HCT116 (cell line): Measurements from ENCODE around the gene IGFL3. TPM values are rescaled to one million over a fixed set of nuclear protein-coding genes. Genes with fewer than 3 reads are reported as not detected.

Source experiments
- ATAC-seq: fragments of 200-7000 bp; cut with Tn5 transposase; 2 replicates; pipeline ENCODE4 v1.9.1; 2020; ENCODE audit warnings: mild to moderate bottlenecking, moderate library complexity
- BruUV-seq: library from RNA; stranded (reverse); fragments of 400-500 nt; replicated peaks from 2 replicates; lab custom pipeline; 2021; lab: Mats Ljungman, UMichigan
- CTCF ChIA-PET: fragments of 300-600 bp; sonication (Branson Sonifier 250); formaldehyde crosslinking; loops from one replicate; lab custom pipeline; 2021; ENCODE audit warnings: antibody characterized with exemption; lab: Charles Lee
- POLR2A ChIA-PET: fragments of 300-600, 350-600 bp; sonication (Branson Sonifier 250); formaldehyde crosslinking; loops from one replicate; lab custom pipeline; 2021; ENCODE audit warnings: antibody characterized with exemption; lab: Charles Lee
- RAD21 ChIA-PET, 2 experiments: fragments of 300-600 bp; sonication (Branson Sonifier 250); formaldehyde crosslinking; loops; one replicate each; lab custom pipeline; 2023; ENCODE audit warnings: low total read pairs in 2 of 2; ENCODE audit not compliant: uncharacterized antibody in 2 of 2, unreplicated experiment in 2 of 2, low non-redundant PET in 1 of 2; lab: Charles Lee
- DNase-seq: peaks from one replicate; pipeline ENCODE4 v3.0.0-alpha.2; 2010; ENCODE audit warnings: low read depth, low spot score
- H2AFZ ChIP-seq: fragments of 200-600 bp; shearing (Covaris generic), sonication (generic); 2 replicates; pipeline ENCODE4 v1.6.1; 2017; ENCODE audit warnings: low read depth, mixed run types, mixed read lengths, antibody characterized with exemption, low read length; ENCODE audit not compliant: poor library complexity, severe bottlenecking
- H3K27ac ChIP-seq: 2 replicates; pipeline ENCODE4 v1.5.1; 2012; ENCODE audit warnings: low read depth, low read length
- H3K27me3 ChIP-seq: fragments of 200-600 bp; sonication (generic); 2 replicates; pipeline ENCODE4 v1.6.1; 2016; ENCODE audit warnings: mixed run types, low read length, mixed read lengths; ENCODE audit not compliant: insufficient read depth
- H3K36me3 ChIP-seq, 2 experiments: fragments of 200-500 bp in 1 of 2; fragments of 200-600 bp in 1 of 2; sonication (Bioruptor generic) in 1 of 2; sonication (generic) in 1 of 2; 2 replicates each; pipeline versions ENCODE4 v1.5.1 to v1.6.1; 2014 to 2016; ENCODE audit warnings: low read length in 2 of 2, inconsistent platforms in 1 of 2, mixed read lengths in 1 of 2, mixed run types in 1 of 2; ENCODE audit not compliant: insufficient read depth in 2 of 2, control insufficient read depth in 1 of 2
- H3K4me1 ChIP-seq, 2 experiments: fragments of 200-600 bp in 1 of 2; sonication (generic) in 1 of 2; 2 replicates each; pipeline versions ENCODE4 v1.5.1 to v1.6.1; 2012 to 2017; ENCODE audit warnings: low read length in 2 of 2, inconsistent platforms in 1 of 2, mild to moderate bottlenecking in 1 of 2, mixed read lengths in 1 of 2, mixed run types in 1 of 2, moderate library complexity in 1 of 2; ENCODE audit not compliant: insufficient read depth in 2 of 2, control insufficient read depth in 1 of 2
- H3K4me2 ChIP-seq: fragments of 200-600 bp; sonication (generic); 2 replicates; pipeline ENCODE4 v1.6.1; 2017; ENCODE audit warnings: mixed run types, low read length, mixed read lengths
- H3K4me3 ChIP-seq, 2 experiments: fragments of 200-600 bp in 1 of 2; sonication (generic) in 1 of 2; replicated peaks in 1 of 2; 2 replicates each; pipeline ENCODE4 v1.5.1; 2011 to 2016; ENCODE audit warnings: low read length in 2 of 2, control low read depth in 1 of 2, low read depth in 1 of 2, mild to moderate bottlenecking in 1 of 2, mixed read lengths in 1 of 2, mixed run types in 1 of 2
- H3K79me2 ChIP-seq: fragments of 200-600 bp; sonication (generic); 2 replicates; pipeline ENCODE4 v1.6.1; 2017; ENCODE audit warnings: mild to moderate bottlenecking, mixed run types, low read length, moderate library complexity, mixed read lengths; ENCODE audit not compliant: insufficient read depth
- H3K9ac ChIP-seq: fragments of 200-600 bp; sonication (generic); 2 replicates; pipeline ENCODE4 v1.6.1; 2016; ENCODE audit warnings: low read length, mixed read lengths
- H3K9me2 ChIP-seq: fragments of 200-600 bp; sonication (generic), shearing (Covaris generic); 2 replicates; pipeline ENCODE4 v1.6.1; 2017; ENCODE audit warnings: mixed run types, mild to moderate bottlenecking, moderate library complexity; ENCODE audit not compliant: insufficient read depth
- H3K9me3 ChIP-seq, 2 experiments: fragments of 200-500 bp in 1 of 2; fragments of 200-600 bp in 1 of 2; sonication (Bioruptor generic) in 1 of 2; sonication (generic) in 1 of 2; 2 replicates each; pipeline ENCODE4 v1.6.1; 2014 to 2017; ENCODE audit warnings: low read length in 2 of 2, mixed read lengths in 2 of 2, inconsistent platforms in 1 of 2, low read depth in 1 of 2, mild to moderate bottlenecking in 1 of 2, mixed run types in 1 of 2, moderate library complexity in 1 of 2; ENCODE audit not compliant: control insufficient read depth in 1 of 2, insufficient read depth in 1 of 2
- H4K20me1 ChIP-seq: fragments of 200-600 bp; sonication (generic), shearing (Covaris generic); 2 replicates; pipeline ENCODE4 v1.6.1; 2017; ENCODE audit warnings: mixed run types, mild to moderate bottlenecking, moderate library complexity; ENCODE audit not compliant: insufficient read depth
- CBX3 ChIP-seq: IDR thresholded peaks from 2 replicates; pipeline ENCODE4 v1.6.1; 2012; ENCODE audit warnings: low read depth
- EZH2phosphoT487 ChIP-seq: fragments of 200-600 bp; IDR thresholded peaks from 2 replicates; pipeline ENCODE4 v1.6.1; 2018; ENCODE audit warnings: antibody characterized with exemption, borderline replicate concordance
- JUND ChIP-seq: IDR thresholded peaks from 2 replicates; pipeline ENCODE4 v1.6.1; 2012
- POLR2AphosphoS5 ChIP-seq: IDR thresholded peaks from 2 replicates; pipeline ENCODE4 v1.6.1; 2011; ENCODE audit warnings: mild to moderate bottlenecking, low read depth, low read length, moderate library complexity
- SIN3A ChIP-seq: IDR thresholded peaks from 2 replicates; pipeline ENCODE4 v1.6.1; 2012; ENCODE audit warnings: low read depth
- SRF ChIP-seq: IDR thresholded peaks from 2 replicates; pipeline ENCODE4 v1.6.1; 2012; ENCODE audit warnings: low read depth
- ZFX ChIP-seq: fragments of 450-650 bp; IDR thresholded peaks from 2 replicates; pipeline ENCODE4 v1.6.1; 2017
- ZNF274 ChIP-seq: fragments of 200-500 bp; sonication (Bioruptor generic); IDR thresholded peaks from 2 replicates; pipeline ENCODE4 v1.6.1; 2014; ENCODE audit warnings: mild to moderate bottlenecking, low read depth, low read length, inconsistent platforms
- intact Hi-C: fragments of 100-400 bp; cut with micrococcal nuclease; formaldehyde crosslinking; loops from 2 replicates; pipeline ENCODE4 v1.10.0; 2022
- total RNA-seq: library from RNA; stranded (reverse); gene quantifications from one replicate; pipeline ENCODE4 v1.2.1, GENCODE V29; 2021; ENCODE audit not compliant: unreplicated experiment
- TF ChIP-seq, protein P1 (sequence below), 3 experiments: fragments of 200-600 bp in 1 of 3; sonication (generic) in 1 of 3; IDR thresholded peaks in 2 of 3; conservative IDR thresholded peaks in 1 of 3; 2 replicates each; pipeline ENCODE4 v1.5.1; 2012 to 2017; ENCODE audit warnings: low read depth in 2 of 3, low read length in 2 of 3, antibody characterized with exemption in 1 of 3, borderline replicate concordance in 1 of 3, control low read depth in 1 of 3, mild to moderate bottlenecking in 1 of 3, mixed read lengths in 1 of 3, mixed run types in 1 of 3, moderate library complexity in 1 of 3; ENCODE audit not compliant: insufficient read depth in 1 of 3

Gene IGFL3
- total RNA-seq, 1 experiment from 2014 or later, result not detected

DNA sequence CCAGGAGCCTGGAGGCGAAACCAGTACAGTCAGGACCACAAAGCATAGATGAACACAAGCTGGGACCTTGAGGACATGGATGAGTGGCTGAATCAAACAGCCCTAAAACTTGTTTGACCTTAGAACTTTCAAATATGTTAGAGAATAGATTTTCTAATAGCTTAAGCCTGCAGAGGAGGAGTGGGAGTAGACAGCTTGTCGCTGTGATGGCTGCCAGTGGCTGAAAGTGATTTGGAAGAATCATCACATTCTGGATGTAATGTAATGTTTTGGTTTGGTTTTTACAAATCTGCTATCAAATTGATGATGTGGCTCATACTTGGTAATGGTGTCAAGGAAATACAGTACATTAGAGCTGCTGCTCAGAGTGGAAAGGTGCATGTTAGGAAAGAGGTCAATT lies 12.0 kb downstream of the IGFL3 start:
- ChIA-PET POLR2A (no interaction called here), CTCF (no interaction called here), RAD21 (no interaction called here)
- H3K4me2 ChIP-seq, result no peak overlapping the region
- no peaks in the 10 kb centered on the region for H3K79me2 ChIP-seq
- H3K4me1 ChIP-seq, result peaks cover 14 to 22% of the 10 kb centered on the region in 2 experiments
- no peaks in the 10 kb centered on the region for H3K9me2 ChIP-seq
- ATAC-seq (no peak), DNase-seq (no peak)
- no peak overlapping the region for H3K4me3 ChIP-seq
- no peak overlapping the region for H2AFZ ChIP-seq
- H3K36me3 ChIP-seq, result no peaks in the 10 kb centered on the region
- peaks cover 0 to 5% of the 10 kb centered on the region in 2 experiments; a peak in 1 of 4 replicates for H3K9me3 ChIP-seq
- no peak overlapping the region for H3K9ac ChIP-seq
- BruUV-seq, result no TSS peak
- no peak overlapping the region for H3K27ac ChIP-seq
- no peaks in the 10 kb centered on the region for H4K20me1 ChIP-seq
- H3K27me3 ChIP-seq, result no peaks in the 10 kb centered on the region
- intact Hi-C loops, result no loop called here
- TF ChIP-seq, protein P1, sequence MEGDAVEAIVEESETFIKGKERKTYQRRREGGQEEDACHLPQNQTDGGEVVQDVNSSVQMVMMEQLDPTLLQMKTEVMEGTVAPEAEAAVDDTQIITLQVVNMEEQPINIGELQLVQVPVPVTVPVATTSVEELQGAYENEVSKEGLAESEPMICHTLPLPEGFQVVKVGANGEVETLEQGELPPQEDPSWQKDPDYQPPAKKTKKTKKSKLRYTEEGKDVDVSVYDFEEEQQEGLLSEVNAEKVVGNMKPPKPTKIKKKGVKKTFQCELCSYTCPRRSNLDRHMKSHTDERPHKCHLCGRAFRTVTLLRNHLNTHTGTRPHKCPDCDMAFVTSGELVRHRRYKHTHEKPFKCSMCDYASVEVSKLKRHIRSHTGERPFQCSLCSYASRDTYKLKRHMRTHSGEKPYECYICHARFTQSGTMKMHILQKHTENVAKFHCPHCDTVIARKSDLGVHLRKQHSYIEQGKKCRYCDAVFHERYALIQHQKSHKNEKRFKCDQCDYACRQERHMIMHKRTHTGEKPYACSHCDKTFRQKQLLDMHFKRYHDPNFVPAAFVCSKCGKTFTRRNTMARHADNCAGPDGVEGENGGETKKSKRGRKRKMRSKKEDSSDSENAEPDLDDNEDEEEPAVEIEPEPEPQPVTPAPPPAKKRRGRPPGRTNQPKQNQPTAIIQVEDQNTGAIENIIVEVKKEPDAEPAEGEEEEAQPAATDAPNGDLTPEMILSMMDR (IDR thresholded peaks at IDR 0.05 in 2 of 3, conservative IDR thresholded peaks at IDR 0.05 in 1 of 3; ENCODE audit: borderline replicate concordance in 1 of 3, insufficient read depth in 1 of 3, low read depth in 2 of 3, low read length in 2 of 3), result no peak
- TF ChIP-seq EZH2phosphoT487, result no peak
- no peak for TF ChIP-seq CBX3
- TF ChIP-seq ZNF274, result no peak
- TF ChIP-seq JUND, result no peak

DNA sequence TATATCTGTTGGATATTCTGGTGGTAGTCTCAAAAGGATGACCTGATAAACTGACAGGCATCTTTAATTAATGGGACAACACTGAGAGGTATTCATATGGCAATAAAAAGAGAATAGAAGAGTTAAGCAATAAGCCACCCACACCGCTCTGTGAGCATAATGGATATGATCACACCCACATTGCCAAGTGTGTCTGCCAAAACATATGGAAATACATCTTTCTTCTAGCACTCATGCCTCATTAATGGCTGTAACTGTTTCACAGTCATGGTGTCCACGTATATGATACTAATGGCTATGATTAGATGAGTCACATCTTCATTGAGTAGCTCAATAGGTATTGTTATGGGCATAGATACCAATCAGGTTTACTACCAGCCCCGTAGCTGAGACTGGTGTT lies 13.1 kb downstream of the IGFL3 start:
- DNase-seq (no peak), ATAC-seq (no peak)
- no peaks in the 10 kb centered on the region for H3K9me2 ChIP-seq
- no peak overlapping the region for H3K4me2 ChIP-seq
- no peaks in the 10 kb centered on the region for H3K36me3 ChIP-seq
- ChIA-PET CTCF (no interaction called here), POLR2A (no interaction called here)
- no peaks in the 10 kb centered on the region for H3K79me2 ChIP-seq
- TF ChIP-seq SIN3A (no peak), ZFX (no peak), POLR2AphosphoS5 (no peak), SRF (no peak)
- TF ChIP-seq, protein P1 (IDR thresholded peaks at IDR 0.05 in 2 of 3, conservative IDR thresholded peaks at IDR 0.05 in 1 of 3; ENCODE audit: borderline replicate concordance in 1 of 3, insufficient read depth in 1 of 3, low read depth in 2 of 3, low read length in 2 of 3), result no peak
- TF ChIP-seq, all 23 proteins: peak for 0
- H3K27me3 ChIP-seq, result no peaks in the 10 kb centered on the region
- intact Hi-C loops, result no loop called here
- peaks cover 0 to 5% of the 10 kb centered on the region in 2 experiments; a peak in 1 of 4 replicates for H3K9me3 ChIP-seq
- no peak overlapping the region for H2AFZ ChIP-seq
- H4K20me1 ChIP-seq, result no peaks in the 10 kb centered on the region
- H3K4me3 ChIP-seq, result no peak overlapping the region
- RAD21 ChIA-PET, result no interaction called here
- H3K27ac ChIP-seq, result no peak overlapping the region
- no peak overlapping the region for H3K9ac ChIP-seq
- peaks cover 14 to 19% of the 10 kb centered on the region in 2 experiments for H3K4me1 ChIP-seq
- BruUV-seq, result no TSS peak
